HG03520 (cell line): ENCODE data around the gene POLL.
A peak's percentile ranks its signal among the peaks of the same experiment; 100 is the strongest.

Source experiments
- ATAC-seq: cut with Tn5 transposase; IDR thresholded peaks from one replicate; pipeline ENCODE4 v1.9.1; 2021; ENCODE audit warnings: mild to moderate bottlenecking, moderate library complexity; ENCODE audit not compliant: unreplicated experiment

Gene POLL

GRCh38 chr10:101575091-101575490 lies 13.0 kb downstream of the POLL start:
- no peak for ATAC-seq

- no peak for ATAC-seq
Observed at GRCh38 chr10:101573885-101574753, 13.9 kb downstream of the POLL start.

- no peak for ATAC-seq
Observed at GRCh38 chr10:101572785-101573184, 15.3 kb downstream of the POLL start.

GRCh38 chr10:101572126-101572525 lies 15.9 kb downstream of the POLL start:
- no peak for ATAC-seq

GRCh38 chr10:101571271-101571925 lies 16.7 kb downstream of the POLL start:
- no peak for ATAC-seq

- ATAC-seq, result no peak
Observed at GRCh38 chr10:101570428-101571270, 17.4 kb downstream of the POLL start.

- peak; percentile 50 for ATAC-seq
Observed at GRCh38 chr10:101569622-101570427, 18.2 kb downstream of the POLL start.

- no peak for ATAC-seq
Observed at GRCh38 chr10:101569323-101569621, 18.8 kb downstream of the POLL start.

- no peak for ATAC-seq
Observed at GRCh38 chr10:101568054-101568745, 19.9 kb downstream of the POLL start.

GRCh38 chr10:101567165-101568006 lies 20.7 kb downstream of the POLL start:
- no peak for ATAC-seq

GRCh38 chr10:101566333-101567164 lies 21.5 kb downstream of the POLL start:
- ATAC-seq, result no peak

GRCh38 chr10:101565936-101566332 lies 22.1 kb downstream of the POLL start:
- no peak for ATAC-seq

- ATAC-seq, result no peak
Observed at GRCh38 chr10:101565370-101565900, 22.6 kb downstream of the POLL start.

GRCh38 chr10:101564490-101564991 lies 23.5 kb downstream of the POLL start:
- ATAC-seq, result no peak

GRCh38 chr10:101563497-101564040 lies 24.5 kb downstream of the POLL start:
- ATAC-seq, result no peak

GRCh38 chr10:101563007-101563406 lies 25.1 kb downstream of the POLL start:
- ATAC-seq, result no peak

- ATAC-seq, result no peak
Observed at GRCh38 chr10:101562231-101562630, 25.8 kb downstream of the POLL start.
